HK-2 (cell line): ENCODE measurements around the gene SYCN.

Source experiments
- DNase-seq: peaks from one replicate; pipeline ENCODE4 v3.0.0-alpha.2; 2018; ENCODE audit not compliant: unreplicated experiment

The SYCN gene

DNA sequence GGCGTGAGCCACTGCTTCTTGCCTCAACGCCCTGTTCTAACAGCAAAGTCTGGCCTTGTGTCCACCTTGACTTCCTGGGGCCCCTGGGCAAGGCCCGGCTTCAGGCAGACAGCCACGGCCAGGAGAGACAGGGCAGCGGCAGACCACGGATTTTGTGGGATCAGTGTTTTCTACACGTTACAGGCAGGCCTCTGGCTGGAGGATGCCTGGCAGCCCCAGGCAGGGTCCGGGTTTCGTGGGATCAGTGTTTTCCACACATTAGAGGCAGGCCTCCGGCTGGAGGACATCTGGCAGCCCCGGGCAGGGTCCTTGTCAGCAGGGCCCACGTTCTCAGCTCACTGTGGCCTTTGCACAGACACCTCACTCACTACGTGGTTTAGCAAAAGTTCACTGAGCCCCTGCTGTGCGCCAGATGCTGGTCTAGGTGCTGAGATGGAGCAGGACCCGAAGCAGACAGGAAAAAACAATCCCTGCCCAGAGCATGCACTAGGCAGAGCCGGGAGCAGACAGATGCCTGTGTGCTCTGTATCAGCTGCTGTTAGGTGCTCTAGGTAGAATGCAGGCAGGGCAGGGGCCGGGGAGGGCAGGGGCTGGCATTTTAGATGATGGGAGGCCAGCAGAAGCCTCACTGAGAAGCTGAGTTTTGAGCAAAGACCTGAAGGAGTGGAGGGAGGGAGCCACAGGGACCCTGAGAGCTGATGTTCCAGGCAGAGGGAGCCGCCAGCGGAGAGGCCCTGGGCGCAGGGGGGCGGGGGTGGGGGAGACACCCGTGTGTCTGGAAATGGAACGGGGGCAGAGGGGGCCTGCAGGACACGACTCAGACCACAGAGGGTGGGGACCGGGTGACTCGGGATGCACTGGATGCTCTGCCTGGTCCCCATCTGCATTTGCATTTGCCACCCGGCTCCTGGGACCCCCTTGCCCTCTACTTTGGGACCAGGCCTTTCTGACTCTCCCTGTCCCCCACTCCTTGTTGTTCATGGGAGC lies 32.3 kb downstream of the SYCN start:
- no peak for DNase-seq

DNA sequence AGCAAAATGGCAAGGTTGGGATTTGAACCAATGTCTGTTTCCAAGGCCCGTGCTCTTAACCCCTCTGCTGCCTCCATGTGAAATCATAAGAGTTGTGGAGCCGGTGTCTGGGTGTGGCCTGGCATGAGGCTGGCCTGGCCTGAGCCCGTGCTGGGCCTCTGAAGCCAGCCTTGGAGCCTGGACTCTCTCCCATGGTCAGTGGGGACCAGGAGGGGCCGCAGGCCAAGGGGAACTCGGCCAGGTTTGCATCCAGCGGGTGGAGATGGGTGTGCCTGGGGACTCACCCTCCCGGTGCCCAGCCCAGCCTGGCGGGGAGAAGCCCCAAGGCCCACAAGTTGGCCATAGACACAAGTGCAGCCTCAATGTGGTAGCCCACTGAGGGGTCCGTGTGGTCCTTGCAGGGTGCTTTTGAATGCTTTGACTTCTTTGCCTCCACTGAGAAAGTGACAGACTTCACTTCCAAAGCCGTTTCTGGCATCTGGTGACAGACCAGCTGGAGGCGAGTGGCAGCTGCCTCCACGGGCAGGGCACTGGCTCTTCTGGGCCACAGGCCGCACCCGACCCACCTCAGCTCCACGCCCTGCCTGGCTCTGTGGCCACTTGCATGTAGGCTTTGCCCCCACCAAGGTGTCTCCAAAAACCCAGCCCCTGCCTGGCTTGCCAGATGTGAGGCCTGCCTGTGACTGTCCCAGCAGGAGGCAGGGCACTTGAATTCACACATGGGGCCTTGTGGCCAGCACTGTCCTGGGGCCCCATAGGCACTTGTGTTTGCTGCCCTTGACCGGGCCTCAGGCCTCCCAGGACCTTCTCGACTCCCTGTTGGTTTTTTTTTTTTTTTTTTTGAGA lies 33.5 kb downstream of the SYCN start:
- DNase-seq, result no peak

- DNase-seq, result no peak
These were observed 34.8 kb downstream of the SYCN start for GRCh38 chr19:39169143-39169810.

GRCh38 chr19:39168258-39169142 lies 35.6 kb downstream of the SYCN start:
- no peak for DNase-seq

DNA sequence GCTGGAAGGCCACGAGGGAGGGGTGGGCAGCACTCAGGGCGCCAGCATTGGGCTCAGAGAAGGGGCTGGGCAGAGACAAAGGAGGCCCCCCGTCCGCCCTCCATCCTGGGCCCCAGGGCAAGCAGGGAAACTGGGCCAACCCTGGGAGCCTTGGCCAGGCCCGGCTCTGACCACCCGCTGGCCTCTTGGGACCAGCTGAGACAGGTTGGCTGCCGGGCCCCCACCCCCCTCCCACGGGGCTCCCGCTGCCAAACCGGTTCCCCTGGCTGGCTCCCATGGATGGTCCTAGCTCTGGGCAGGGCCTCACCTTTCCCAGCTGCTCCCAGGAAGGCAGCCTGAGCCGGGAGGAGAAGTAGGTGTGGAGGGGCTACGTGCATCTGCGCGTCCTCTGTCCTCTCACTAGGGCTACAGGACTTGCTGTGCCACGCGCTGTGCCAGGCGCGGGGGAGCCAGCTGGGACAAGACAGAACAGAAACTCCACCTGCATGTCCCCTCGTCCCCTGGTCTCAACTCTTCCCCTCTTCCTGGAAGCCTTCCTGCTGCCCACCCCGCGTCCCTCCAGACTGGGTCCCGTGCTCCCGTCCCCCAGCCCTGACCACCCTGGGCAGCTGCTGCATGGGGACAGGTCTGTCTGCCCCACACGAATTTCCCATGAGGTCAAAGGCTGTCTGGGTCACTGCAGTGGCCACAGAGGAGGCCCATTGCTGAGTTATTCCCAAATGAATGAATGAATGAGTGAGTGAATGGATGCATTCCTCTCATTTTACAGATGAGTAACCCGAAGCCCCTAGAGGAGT lies 36.4 kb downstream of the SYCN start:
- DNase-seq, result no peak

DNA sequence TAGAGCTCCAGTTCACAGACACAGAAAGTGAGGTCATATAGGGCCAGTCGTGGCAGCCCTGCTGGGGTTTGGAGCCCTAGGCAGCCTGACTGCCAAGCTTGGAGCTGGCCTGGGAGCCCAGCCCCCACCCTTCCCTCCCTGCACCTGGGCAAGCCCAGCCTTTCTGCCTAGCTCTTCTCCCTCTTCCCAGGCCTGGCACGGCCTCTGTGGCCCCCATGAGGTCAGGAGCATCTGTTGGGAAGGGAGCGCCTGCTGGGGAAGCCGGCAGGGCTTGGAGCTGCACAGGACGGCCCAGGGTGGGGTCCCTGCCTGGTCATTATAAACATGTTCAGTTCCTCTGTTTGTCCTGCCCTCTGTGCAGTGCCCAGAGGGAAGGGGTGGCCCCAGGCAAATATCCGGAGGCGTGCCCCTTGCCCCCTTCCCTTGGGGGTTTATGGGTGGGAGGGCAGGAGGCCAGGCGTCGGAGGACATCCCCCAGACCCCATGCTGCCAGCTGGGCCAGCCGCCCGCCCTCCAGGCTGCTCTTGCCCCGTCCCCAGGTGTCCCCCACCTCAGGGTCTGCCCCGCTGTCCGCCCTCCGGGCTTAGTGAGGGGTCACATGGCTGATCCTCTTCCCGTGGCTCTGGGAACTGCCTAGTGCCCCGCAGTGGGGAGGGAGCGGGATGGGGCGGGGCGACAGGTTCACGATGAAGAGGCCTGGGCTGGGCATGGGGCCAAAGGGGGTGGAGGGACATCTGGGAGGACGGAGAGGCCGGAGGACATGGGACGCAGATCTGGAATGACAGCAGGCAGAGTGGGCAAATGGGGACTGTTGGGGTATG lies 37.3 kb downstream of the SYCN start:
- DNase-seq, result no peak

DNA sequence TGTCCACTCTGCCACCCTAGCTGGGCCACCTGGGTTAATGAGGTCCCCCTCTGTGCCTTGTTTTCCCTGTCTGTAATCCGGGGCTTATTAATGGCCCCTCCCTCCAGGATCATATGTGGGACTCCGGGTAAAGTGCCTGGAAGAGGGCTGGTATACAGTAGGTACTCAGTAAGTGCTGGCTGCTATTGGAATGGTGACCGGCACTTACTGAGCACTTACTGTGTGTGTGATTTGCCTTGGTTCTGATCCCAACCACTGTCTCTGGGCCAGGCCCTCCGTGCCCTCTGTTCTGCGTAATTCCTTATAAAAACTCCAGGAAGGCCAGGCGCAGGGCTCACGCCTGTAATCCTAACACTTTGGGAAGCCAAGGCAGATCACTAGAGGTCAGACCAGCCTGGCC lies 38.2 kb downstream of the SYCN start:
- DNase-seq, result no peak

DNA sequence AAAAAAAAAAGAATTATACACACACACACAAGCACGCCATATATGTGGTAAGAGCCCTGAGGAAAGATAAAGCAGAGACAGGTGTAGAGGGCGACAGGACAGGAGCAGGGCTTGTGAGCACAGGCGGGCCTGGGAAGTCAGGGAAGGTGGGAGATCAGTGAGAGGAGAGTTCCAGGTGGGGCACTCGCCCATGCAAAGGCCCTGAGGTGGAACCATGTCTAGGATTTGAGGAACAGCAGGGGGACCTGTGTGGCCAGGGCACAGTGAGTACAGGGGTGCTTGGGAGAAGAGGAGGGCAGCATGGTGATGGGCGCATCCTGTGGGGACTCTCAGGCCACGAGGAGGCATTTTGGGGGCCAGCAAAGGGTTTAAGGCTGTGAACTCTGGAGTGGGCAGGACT lies 39.8 kb downstream of the SYCN start:
- no peak for DNase-seq

GRCh38 chr19:39163621-39164020 lies 40.4 kb downstream of the SYCN start:
- DNase-seq, result no peak

DNA sequence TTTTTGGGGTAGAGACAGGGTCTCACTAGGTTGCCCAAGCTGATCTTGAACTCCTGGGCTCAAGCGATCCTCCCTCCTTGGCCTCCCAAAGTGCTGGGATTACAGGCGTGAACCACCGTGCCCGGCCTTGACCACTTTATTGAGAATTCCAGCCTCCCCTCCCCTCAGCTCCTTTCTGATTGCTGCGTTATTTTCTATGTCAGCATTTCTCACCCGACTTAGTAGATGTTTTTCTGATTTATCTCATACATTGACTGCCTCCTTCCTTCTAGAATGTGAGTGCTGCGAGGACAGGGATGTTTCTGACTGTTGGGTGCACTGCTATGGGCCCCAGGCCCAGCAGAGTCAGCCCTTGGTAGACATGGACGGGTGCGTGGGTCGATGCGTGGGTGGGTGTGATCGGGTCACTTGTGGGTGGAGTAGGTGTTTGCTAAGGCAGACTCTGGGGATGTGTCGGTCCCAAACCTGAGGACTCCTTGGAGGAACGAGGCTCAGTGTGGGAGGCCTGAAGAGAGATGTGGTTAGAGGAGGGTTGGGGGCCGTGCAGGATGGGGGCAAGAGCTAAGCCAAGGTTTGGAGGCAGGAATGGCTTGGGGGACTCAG lies 41.5 kb downstream of the SYCN start:
- DNase-seq, result no peak

DNA sequence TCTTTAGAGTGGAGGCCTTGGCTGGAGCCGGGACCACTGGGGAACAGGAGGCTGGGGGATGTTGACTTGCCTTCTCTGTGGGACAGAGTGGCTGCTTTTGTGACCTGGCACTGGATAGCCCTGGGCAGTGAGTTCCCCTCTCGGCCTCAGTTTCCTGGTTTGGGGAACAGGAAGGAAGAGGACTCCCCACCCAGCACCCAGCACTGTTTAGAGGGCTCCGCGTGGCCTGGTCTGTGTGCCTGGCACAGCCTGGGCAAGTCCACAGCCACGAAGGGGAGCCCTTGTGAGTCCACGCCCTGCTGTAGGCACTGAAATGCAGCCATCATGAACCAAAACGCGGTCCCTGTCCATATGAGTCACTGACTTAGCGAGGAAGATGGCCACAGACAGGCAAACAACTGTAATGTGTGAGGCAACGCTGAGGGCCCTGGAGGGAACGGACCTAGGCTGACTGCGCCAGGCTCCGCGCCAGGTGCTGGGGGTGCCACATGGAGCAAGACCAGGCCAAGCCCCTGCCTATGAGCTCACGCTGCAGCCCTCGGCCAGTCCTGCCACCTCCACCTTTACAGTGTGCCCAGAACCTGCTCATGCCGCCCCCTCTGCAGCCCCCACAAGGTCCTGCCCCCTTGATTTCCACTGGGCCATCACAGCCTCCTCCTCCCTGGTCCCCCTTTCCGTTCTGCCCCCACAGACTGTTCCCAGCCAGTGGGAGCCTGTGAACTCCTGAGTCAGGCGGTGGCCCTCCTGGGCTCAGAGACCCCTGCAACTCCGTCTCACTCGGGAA lies 43.0 kb downstream of the SYCN start:
- no peak for DNase-seq

GRCh38 chr19:39160523-39160861 lies 43.6 kb downstream of the SYCN start:
- DNase-seq, result no peak

DNA sequence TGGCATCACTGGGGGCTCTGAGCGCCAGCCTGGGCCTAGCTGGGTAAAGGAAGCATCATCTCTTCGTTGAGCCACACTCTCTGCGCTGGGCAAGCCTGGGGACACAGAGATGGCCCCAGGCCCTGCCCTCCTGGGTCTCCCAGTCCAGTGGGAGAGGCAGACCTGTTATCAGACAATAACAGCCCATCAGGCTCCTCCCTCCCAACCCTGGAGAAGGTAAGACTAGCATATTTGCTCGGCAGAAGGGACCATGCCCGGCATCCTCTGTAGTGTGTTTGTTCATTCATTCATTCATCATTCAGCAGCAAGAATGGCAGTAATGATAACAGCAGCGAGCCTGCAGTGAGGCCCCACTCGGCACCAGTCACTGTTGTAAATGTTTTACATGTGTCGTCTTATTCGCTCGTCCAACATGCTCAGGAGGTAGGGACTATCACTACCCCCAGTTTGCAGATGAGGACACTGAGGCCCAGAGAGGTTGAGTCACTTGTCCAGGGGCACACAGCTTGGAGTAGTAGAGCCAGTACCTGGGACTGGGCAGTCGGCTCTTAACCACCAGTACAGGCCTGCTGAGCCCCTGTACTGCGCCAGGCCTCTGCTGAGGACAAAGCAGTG lies 45.3 kb downstream of the SYCN start:
- no peak for DNase-seq

- no peak for DNase-seq
These were observed 46.1 kb downstream of the SYCN start for GRCh38 chr19:39157997-39158389.

GRCh38 chr19:39157275-39157996 lies 46.6 kb downstream of the SYCN start:
- no peak for DNase-seq

GRCh38 chr19:39156326-39157230 lies 47.5 kb downstream of the SYCN start:
- DNase-seq, result peak; percentile 59
